Measurements from ENCODE around the gene ZNF791. TPM values are rescaled to one million over a fixed set of nuclear protein-coding genes. Genes with fewer than 3 reads are reported as not detected.

ZNF791 gene
- total and polyA plus RNA-seq, 2 of the 13 experiments (the other 11 are each of a cell fraction or from before 2014, with no cell fraction given): 12.8 to 17.4 TPM

- peak; percentile 54; the same call in 1 of the 2 replicates for TF ChIP-seq HOMEZ (CRISPR knock-in tag; IDR thresholded peaks at IDR 0.05; ENCODE audit: low read depth)
- TF ChIP-seq ZNF205 (CRISPR knock-in tag; IDR thresholded peaks at IDR 0.05): no peak; the same call in 1 of the 2 replicates
- TF ChIP-seq ZNF687 (CRISPR knock-in tag; IDR thresholded peaks at IDR 0.05): no peak
- TF ChIP-seq AFF4 (CRISPR knock-in tag; IDR thresholded peaks at IDR 0.05): no peak
- TF ChIP-seq ZNF414 (CRISPR knock-in tag; IDR thresholded peaks at IDR 0.05): no peak
- no peak for TF ChIP-seq ZNF740 (CRISPR knock-in tag; IDR thresholded peaks at IDR 0.05)
- TF ChIP-seq EP300 (IDR thresholded peaks at IDR 0.05; ENCODE audit: low read depth in 2 of 2, low read length in 2 of 2): no peak
- no peak for TF ChIP-seq EP300 (CRISPR knock-in tag; IDR thresholded peaks at IDR 0.05; ENCODE audit: borderline replicate concordance)
- TF ChIP-seq GATAD1 (CRISPR knock-in tag; IDR thresholded peaks at IDR 0.05): peak; percentile 76
- TF ChIP-seq ZBTB42 (CRISPR knock-in tag; IDR thresholded peaks at IDR 0.05): no peak
- no peak for TF ChIP-seq FOXO1 (CRISPR knock-in tag; IDR thresholded peaks at IDR 0.05)
- TF ChIP-seq ZNF234 (CRISPR knock-in tag; conservative IDR thresholded peaks at IDR 0.05): no peak
- peak; percentile 3; the same call in 1 of the 2 replicates for TF ChIP-seq ZNF430 (CRISPR knock-in tag; IDR thresholded peaks at IDR 0.05)
- peak; percentile 98 for TF ChIP-seq PITX1 (CRISPR knock-in tag; IDR thresholded peaks at IDR 0.05)
- TF ChIP-seq MYC (CRISPR knock-in tag; IDR thresholded peaks at IDR 0.05; ENCODE audit: borderline replicate concordance): no peak
- no peak for TF ChIP-seq GATAD2A (CRISPR knock-in tag; IDR thresholded peaks at IDR 0.05)
- no peak for TF ChIP-seq ZFP82 (CRISPR knock-in tag; IDR thresholded peaks at IDR 0.05; ENCODE audit: borderline replicate concordance)
- peak; percentile 61 for TF ChIP-seq POLR2AphosphoS5 (IDR thresholded peaks at IDR 0.05; ENCODE audit: low read depth, low read length)
- no peak; the same call in 1 of the 2 replicates for TF ChIP-seq SPEN (CRISPR knock-in tag; IDR thresholded peaks at IDR 0.05; ENCODE audit: low read depth)
Observed at GRCh38 chr19:12611361-12611699, 610 bp downstream of the ZNF791 start (continued).
